ENCODE results near the gene TBL1Y. TPM values are rescaled to one million over a fixed set of nuclear protein-coding genes. Genes with fewer than 3 reads are reported as not detected.

TBL1Y gene
- total RNA-seq, 1 donor = not detected

Other genes with a start within 250 kb of the TBL1Y start
- not detected in 2 replicates for gene AMELY, start 1.1 kb downstream of the TBL1Y start, total RNA-seq

Measured in osteoblast (primary cell).